Panc1 (cell line): ENCODE measurements around the gene RAP1GAP.

ENCODE experiments used
- POLR2AphosphoS5 ChIP-seq: IDR thresholded peaks from 2 replicates; pipeline ENCODE4 v1.6.1; 2012; ENCODE audit warnings: mild to moderate bottlenecking, low read depth, low read length, moderate library complexity
- SIN3A ChIP-seq: IDR thresholded peaks from 2 replicates; pipeline ENCODE4 v1.6.1; 2012; ENCODE audit warnings: low read depth, mild to moderate bottlenecking, low read length, moderate library complexity, borderline replicate concordance; ENCODE audit not compliant: insufficient read depth
- TCF7L2 ChIP-seq: IDR thresholded peaks from 2 replicates; pipeline ENCODE4 v1.6.1; 2011; ENCODE audit warnings: mild to moderate bottlenecking, low read depth, low read length, inconsistent platforms
- TF ChIP-seq, protein P1 (sequence below): fragments of 450-650 bp; IDR thresholded peaks from 2 replicates; pipeline ENCODE4 v1.5.1; 2017; ENCODE audit warnings: mild to moderate bottlenecking
- TF ChIP-seq, protein P2 (sequence below), 2 experiments: IDR thresholded peaks; 2 replicates each; pipeline ENCODE4 v1.6.1; 2011 to 2012; ENCODE audit warnings: low read depth in 2 of 2, control low read depth in 1 of 2, low read length in 1 of 2, mild to moderate bottlenecking in 1 of 2, moderate library complexity in 1 of 2; ENCODE audit not compliant: insufficient read depth in 1 of 2

DNA sequence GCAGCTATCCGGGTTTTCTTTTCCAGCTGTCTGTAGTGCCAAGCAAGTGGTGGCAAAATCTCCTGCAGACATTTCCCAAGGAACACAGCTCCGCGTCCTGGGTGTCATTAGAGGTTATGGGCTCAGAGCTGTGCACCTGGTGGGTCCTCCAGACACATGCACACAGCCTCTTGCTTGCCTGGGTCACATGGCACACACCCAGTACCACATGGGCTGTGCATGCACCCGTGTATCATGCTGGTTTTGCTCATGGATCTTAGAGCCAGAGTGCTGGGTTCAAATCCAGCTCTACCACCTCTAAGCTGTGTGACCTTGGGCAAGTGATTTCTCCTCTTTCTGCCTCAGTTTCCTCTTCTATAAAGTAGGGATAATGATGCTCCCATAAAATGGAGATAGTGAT lies 98.3 kb downstream of the RAP1GAP start:
- TF ChIP-seq, protein P1, sequence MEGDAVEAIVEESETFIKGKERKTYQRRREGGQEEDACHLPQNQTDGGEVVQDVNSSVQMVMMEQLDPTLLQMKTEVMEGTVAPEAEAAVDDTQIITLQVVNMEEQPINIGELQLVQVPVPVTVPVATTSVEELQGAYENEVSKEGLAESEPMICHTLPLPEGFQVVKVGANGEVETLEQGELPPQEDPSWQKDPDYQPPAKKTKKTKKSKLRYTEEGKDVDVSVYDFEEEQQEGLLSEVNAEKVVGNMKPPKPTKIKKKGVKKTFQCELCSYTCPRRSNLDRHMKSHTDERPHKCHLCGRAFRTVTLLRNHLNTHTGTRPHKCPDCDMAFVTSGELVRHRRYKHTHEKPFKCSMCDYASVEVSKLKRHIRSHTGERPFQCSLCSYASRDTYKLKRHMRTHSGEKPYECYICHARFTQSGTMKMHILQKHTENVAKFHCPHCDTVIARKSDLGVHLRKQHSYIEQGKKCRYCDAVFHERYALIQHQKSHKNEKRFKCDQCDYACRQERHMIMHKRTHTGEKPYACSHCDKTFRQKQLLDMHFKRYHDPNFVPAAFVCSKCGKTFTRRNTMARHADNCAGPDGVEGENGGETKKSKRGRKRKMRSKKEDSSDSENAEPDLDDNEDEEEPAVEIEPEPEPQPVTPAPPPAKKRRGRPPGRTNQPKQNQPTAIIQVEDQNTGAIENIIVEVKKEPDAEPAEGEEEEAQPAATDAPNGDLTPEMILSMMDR = no peak
- no peak for TF ChIP-seq POLR2AphosphoS5
- TF ChIP-seq SIN3A = no peak
- no peak for TF ChIP-seq TCF7L2
- TF ChIP-seq, protein P2, sequence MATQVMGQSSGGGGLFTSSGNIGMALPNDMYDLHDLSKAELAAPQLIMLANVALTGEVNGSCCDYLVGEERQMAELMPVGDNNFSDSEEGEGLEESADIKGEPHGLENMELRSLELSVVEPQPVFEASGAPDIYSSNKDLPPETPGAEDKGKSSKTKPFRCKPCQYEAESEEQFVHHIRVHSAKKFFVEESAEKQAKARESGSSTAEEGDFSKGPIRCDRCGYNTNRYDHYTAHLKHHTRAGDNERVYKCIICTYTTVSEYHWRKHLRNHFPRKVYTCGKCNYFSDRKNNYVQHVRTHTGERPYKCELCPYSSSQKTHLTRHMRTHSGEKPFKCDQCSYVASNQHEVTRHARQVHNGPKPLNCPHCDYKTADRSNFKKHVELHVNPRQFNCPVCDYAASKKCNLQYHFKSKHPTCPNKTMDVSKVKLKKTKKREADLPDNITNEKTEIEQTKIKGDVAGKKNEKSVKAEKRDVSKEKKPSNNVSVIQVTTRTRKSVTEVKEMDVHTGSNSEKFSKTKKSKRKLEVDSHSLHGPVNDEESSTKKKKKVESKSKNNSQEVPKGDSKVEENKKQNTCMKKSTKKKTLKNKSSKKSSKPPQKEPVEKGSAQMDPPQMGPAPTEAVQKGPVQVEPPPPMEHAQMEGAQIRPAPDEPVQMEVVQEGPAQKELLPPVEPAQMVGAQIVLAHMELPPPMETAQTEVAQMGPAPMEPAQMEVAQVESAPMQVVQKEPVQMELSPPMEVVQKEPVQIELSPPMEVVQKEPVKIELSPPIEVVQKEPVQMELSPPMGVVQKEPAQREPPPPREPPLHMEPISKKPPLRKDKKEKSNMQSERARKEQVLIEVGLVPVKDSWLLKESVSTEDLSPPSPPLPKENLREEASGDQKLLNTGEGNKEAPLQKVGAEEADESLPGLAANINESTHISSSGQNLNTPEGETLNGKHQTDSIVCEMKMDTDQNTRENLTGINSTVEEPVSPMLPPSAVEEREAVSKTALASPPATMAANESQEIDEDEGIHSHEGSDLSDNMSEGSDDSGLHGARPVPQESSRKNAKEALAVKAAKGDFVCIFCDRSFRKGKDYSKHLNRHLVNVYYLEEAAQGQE (IDR thresholded peaks at IDR 0.05; ENCODE audit: insufficient read depth in 1 of 2, low read depth in 2 of 2, low read length in 1 of 2) = no peak
